ENCODE results near the gene CC2D2B. TPM values are rescaled to one million over a fixed set of nuclear protein-coding genes. Genes with fewer than 3 reads are reported as not detected.
A peak's percentile ranks its signal among the peaks of the same experiment; 100 is the strongest.

Gene CC2D2B
- total RNA-seq, 1 experiment from 2014 or later, result not detected

DNA sequence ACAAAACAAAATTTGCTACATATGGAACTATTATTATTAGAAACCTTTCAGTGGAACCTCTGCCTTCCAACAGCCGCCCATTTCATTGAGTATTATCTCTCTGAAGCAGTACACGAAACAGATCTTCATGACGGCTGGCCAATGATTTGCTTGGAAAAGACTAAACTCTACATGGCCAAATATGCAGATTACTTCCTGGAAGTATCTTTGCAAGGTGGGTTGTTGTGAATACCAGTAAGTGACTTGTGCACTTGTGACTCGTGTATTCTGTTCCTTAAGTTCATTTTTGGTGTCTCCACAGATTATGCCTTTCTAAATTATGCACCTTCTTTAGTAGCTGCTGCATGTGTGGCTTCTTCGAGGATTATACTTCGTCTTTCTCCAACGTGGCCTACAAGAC, 149.0 kb downstream of the CC2D2B start:
- no peak overlapping the region for H3K4me3 Mint-ChIP-seq (ENCODE audit: unreplicated experiment)

DNA sequence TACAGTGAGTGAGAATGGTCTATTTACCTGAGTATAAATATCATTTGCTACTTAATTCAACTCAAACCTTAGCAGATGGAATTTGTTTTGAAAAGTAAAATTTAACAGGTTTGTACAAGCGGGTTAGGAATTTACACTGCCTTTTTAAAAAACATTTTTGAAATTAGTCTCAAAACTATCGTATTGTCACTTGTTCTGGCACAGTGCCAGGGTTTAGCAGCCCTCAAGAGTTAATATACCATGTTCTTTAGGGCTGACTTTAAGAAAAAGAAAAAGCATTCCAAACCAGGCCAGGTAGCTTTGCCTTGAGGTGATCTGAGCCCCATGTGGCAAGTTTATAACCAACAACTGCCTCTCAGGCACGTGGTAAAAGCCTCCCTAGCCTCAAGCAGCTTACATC, 153.5 kb downstream of the CC2D2B start:
- no peaks in the 10 kb centered on the region for H3K9me3 Mint-ChIP-seq (ENCODE audit: unreplicated experiment)
- H3K4me1 Mint-ChIP-seq (ENCODE audit: insufficient read depth, unreplicated experiment), result no peaks in the 10 kb centered on the region
- ChIA-PET POLR2A (interaction anchor here (0.6 to 0.7 kb wide), 2 partner anchors 19 to 64 kb away, joined by 3 read pairs; no protein-coding TSS in a partner anchor), CTCF (interaction anchor here (0.6 to 1.6 kb wide), 4 partner anchors 44 to 271 kb away, joined by 3 to 6 read pairs (median 4); no protein-coding TSS in a partner anchor)
- no peak for DNase-seq (ENCODE audit: unreplicated experiment)
- TF ChIP-seq, protein P1, sequence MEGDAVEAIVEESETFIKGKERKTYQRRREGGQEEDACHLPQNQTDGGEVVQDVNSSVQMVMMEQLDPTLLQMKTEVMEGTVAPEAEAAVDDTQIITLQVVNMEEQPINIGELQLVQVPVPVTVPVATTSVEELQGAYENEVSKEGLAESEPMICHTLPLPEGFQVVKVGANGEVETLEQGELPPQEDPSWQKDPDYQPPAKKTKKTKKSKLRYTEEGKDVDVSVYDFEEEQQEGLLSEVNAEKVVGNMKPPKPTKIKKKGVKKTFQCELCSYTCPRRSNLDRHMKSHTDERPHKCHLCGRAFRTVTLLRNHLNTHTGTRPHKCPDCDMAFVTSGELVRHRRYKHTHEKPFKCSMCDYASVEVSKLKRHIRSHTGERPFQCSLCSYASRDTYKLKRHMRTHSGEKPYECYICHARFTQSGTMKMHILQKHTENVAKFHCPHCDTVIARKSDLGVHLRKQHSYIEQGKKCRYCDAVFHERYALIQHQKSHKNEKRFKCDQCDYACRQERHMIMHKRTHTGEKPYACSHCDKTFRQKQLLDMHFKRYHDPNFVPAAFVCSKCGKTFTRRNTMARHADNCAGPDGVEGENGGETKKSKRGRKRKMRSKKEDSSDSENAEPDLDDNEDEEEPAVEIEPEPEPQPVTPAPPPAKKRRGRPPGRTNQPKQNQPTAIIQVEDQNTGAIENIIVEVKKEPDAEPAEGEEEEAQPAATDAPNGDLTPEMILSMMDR (IDR thresholded peaks at IDR 0.05; ENCODE audit: unreplicated experiment), result no peak
- BruUV-seq (replicated peaks), result no TSS peak
- H3K27me3 Mint-ChIP-seq (ENCODE audit: insufficient read depth, unreplicated experiment), result no peaks in the 10 kb centered on the region
- no peak overlapping the region for H3K27ac Mint-ChIP-seq (ENCODE audit: low read depth, unreplicated experiment)
- H3K36me3 Mint-ChIP-seq (ENCODE audit: insufficient read depth, unreplicated experiment), result peaks cover 69% of the 10 kb centered on the region
- H3K4me3 Mint-ChIP-seq (ENCODE audit: unreplicated experiment), result no peak overlapping the region
- intact Hi-C loops (cut with micrococcal nuclease), result no loop called here

More for the DNA sequence above, 149.0 kb downstream of the CC2D2B start:
- Mint-ChIP-seq H3K36me3 (ENCODE audit: insufficient read depth, unreplicated experiment) (peaks cover 68% of the 10 kb centered on the region), H3K9me3 (ENCODE audit: unreplicated experiment) (no peaks in the 10 kb centered on the region), H3K27me3 (ENCODE audit: insufficient read depth, unreplicated experiment) (no peaks in the 10 kb centered on the region), H3K27ac (ENCODE audit: low read depth, unreplicated experiment) (no peak overlapping the region), H3K4me1 (ENCODE audit: insufficient read depth, unreplicated experiment) (no peaks in the 10 kb centered on the region)
- no peak for DNase-seq (ENCODE audit: unreplicated experiment)
- POLR2A ChIA-PET, result interaction anchor here (1.3 kb wide), 1 partner anchor 10 kb away, joined by 4 read pairs; no protein-coding TSS in a partner anchor
- intact Hi-C loops (cut with micrococcal nuclease), result no loop called here
- BruUV-seq (replicated peaks), result no TSS peak
- TF ChIP-seq, protein P1 (IDR thresholded peaks at IDR 0.05; ENCODE audit: unreplicated experiment), result no peak
- CTCF ChIA-PET, result interaction anchor here (0.6 kb wide), 3 partner anchors 20 to 811 kb away, joined by 3 read pairs; no protein-coding TSS in a partner anchor

DNA sequence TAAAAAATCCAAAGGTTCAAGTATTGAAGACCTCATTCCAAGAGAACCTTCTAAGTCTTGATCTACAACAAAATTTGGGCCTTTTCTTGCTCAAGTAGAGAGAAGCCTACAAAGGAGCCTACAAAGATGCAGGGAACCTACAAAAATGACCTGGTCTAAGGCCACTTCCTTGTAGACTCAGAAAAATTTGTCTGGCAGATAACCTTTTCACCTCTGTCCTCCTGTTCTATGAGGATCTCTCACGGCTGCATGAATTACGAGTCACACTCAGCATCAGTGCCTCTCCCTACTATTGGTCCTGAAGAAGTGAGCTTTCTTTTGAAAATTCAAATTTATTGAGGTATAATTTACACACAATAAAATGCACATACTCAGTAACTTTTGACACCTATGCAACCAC, 164.9 kb downstream of the CC2D2B start:
- BruUV-seq (replicated peaks), result no TSS peak
- intact Hi-C loops (cut with micrococcal nuclease), result no loop called here
- no peaks in the 10 kb centered on the region for H3K27me3 Mint-ChIP-seq (ENCODE audit: insufficient read depth, unreplicated experiment)
- ChIA-PET CTCF (interaction anchor here (0.6 to 0.8 kb wide), 2 partner anchors 34 to 157 kb away, joined by 3 read pairs; no protein-coding TSS in a partner anchor), POLR2A (interaction anchor here (0.6 to 1.3 kb wide), 3 partner anchors 17 to 293 kb away, joined by 3 to 5 read pairs (median 4); no protein-coding TSS in a partner anchor)
- H3K27ac Mint-ChIP-seq (ENCODE audit: low read depth, unreplicated experiment), result no peak overlapping the region
- H3K9me3 Mint-ChIP-seq (ENCODE audit: unreplicated experiment), result no peaks in the 10 kb centered on the region
- H3K4me1 Mint-ChIP-seq (ENCODE audit: insufficient read depth, unreplicated experiment), result peaks cover 6% of the 10 kb centered on the region
- H3K36me3 Mint-ChIP-seq (ENCODE audit: insufficient read depth, unreplicated experiment), result no peaks in the 10 kb centered on the region
- no peak overlapping the region for H3K4me3 Mint-ChIP-seq (ENCODE audit: unreplicated experiment)
- DNase-seq (ENCODE audit: unreplicated experiment), result no peak
- TF ChIP-seq, protein P1 (IDR thresholded peaks at IDR 0.05; ENCODE audit: unreplicated experiment), result no peak

GRCh38 chr10:96073722-96074121, 165.9 kb downstream of the CC2D2B start:
- ChIA-PET CTCF (no interaction called here), POLR2A (no interaction called here)
- no peaks in the 10 kb centered on the region for H3K36me3 Mint-ChIP-seq (ENCODE audit: insufficient read depth, unreplicated experiment)
- DNase-seq (ENCODE audit: unreplicated experiment), result peak; percentile 68
- intact Hi-C loops (cut with micrococcal nuclease), result no loop called here
- TF ChIP-seq, protein P1 (IDR thresholded peaks at IDR 0.05; ENCODE audit: unreplicated experiment), result no peak
- no peak overlapping the region for H3K4me3 Mint-ChIP-seq (ENCODE audit: unreplicated experiment)
- H3K4me1 Mint-ChIP-seq (ENCODE audit: insufficient read depth, unreplicated experiment), result peaks cover 6% of the 10 kb centered on the region
- no peak overlapping the region for H3K27ac Mint-ChIP-seq (ENCODE audit: low read depth, unreplicated experiment)
- H3K27me3 Mint-ChIP-seq (ENCODE audit: insufficient read depth, unreplicated experiment), result no peaks in the 10 kb centered on the region
- no peaks in the 10 kb centered on the region for H3K9me3 Mint-ChIP-seq (ENCODE audit: unreplicated experiment)
- BruUV-seq (replicated peaks), result no TSS peak
